Activated CD4-positive, alpha-beta T cell treated with anti-CD3 and anti-CD28 coated beads for 4 hours (primary cell): Measurements from ENCODE around the gene HOXA4.

ENCODE experiments used
- DNase-seq, 2 donors: peaks; one replicate each; pipeline ENCODE4 v3.0.0-alpha.2; 2020

The HOXA4 gene

DNA sequence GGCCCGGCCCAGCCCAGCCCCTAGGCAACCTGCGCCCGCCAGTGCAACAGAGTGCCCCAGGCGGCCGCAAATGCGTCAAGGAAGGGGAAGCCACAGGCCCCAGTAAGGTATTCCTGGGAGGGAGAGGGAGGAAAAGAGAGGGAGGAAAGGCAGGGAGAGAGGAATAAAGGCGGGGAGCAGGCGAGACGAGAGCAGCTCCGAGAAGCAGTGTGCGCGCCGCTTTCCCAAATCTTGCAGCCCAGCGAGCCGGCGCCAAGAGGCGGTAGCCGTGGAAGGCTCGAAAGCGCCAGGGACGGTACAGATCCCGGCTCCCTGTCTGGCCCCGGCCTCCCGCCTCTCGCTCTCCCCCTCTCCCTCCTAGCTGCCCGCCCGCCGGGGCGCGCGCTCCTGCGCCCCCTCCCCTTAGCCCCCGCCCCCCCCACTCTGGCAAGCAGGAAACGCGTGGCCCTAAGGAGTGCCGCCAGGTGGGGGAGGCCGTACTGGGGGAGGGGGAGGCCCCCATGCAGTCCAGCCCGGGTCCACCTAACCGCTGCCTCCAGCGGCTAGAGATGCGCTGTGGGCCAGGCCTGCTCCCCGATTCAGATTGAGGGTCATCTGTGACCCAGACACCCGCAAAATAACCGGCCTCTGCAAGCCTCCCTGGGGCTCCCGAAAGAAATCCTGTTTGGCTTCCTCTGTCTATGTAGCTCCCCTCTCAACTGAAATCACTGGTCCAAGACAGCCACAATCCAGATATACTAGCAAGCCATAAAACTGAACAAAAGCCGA, 39.3 kb upstream of the HOXA4 start:
- DNase-seq: no peak

DNA sequence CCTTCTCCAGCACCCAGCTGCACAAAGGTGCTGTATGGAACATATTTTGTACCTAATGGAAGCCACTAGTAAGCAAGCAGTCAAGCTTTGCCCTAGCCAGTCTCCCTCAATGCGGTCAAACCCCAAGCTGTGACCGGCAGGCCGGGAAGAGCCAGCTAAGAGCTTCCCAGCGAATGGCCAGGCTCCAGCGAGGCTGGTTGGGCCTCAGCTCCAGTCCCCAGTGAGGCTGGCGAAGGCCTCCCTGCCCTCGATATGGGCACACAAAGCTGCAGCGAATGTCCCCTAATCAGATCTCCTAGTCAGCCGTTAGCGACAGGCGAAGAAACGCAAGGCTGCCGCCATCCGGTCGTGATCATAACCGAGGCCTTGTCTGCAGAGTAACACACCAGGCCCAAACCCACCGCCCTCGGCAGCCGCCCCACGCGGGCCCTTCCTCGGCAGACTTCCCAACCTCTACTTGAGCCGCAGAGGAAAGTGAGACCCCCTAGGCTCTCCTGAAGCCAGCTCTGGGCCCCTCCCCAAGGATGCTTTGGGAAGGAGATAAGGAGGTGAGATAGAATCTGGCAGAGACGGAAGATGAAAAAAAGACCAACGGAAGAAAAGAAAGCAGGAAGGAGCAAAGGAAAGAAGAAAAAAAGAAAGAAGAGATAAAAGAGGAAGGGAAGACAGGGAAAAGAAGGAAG, 37.8 kb upstream of the HOXA4 start:
- no peak for DNase-seq

DNA sequence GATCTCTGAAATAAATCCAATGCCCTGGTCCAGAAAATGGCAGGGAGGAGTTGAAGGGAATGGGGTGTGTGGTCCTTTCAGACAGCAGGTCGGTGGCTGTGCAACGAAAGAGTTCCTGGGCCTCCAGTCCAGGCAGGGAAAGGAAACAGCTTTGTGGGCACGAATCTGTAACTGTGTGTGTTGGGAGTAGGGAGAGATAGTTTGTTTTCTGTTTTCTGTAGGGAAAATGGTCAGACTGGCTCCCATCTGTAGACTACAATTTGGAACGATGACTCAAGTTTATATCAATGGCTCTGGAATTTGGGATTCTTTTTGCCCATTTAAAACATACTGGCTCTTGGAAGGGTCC, 37.3 kb upstream of the HOXA4 start:
- DNase-seq: no peak

DNA sequence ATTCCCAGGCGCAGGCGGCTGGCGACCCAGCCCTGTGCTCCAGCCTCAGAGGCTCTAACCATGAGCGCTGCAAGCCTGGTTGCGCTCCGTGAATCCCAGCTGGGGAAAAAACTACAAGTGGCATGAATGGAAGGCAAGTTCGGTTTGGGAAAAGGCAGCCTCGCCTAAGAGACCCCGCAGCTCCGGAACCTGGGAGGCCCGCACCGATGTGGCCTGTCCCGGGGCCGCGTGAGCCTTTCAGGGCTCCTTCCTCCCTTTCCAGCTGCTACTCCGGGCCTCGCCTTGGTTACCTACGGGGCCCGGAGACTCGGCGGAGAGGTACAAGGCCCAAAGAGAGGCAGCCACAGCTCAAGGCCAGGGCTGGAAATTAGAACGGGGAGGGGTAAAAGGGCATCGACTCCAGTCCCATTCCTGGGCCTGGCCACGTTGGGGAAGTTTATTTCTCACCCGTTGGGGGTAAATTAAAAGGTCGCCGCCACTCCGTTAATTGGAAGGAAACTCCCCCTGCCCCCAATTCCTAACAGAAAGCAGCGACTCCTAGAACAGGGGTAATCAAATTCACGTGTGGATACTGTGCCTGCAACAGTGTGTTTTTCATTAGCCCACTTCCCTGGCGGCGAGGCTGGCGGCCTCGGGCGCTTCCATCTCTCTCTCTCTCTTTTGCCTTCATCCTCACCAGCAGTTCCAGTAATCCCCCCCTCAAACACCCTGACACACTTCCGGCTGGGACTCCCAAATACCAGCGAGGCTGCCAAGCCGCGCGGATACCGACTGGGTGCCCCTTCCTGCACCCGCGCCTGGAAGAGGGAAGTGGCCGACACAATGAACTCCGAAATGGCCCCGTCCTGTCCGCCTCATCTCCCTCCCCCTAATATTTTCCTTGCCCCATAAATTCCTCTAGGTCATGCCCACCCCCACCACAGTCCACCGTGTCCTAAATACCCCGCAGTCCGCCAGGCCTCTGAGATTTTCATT, 36.3 kb upstream of the HOXA4 start:
- no peak for DNase-seq

DNA sequence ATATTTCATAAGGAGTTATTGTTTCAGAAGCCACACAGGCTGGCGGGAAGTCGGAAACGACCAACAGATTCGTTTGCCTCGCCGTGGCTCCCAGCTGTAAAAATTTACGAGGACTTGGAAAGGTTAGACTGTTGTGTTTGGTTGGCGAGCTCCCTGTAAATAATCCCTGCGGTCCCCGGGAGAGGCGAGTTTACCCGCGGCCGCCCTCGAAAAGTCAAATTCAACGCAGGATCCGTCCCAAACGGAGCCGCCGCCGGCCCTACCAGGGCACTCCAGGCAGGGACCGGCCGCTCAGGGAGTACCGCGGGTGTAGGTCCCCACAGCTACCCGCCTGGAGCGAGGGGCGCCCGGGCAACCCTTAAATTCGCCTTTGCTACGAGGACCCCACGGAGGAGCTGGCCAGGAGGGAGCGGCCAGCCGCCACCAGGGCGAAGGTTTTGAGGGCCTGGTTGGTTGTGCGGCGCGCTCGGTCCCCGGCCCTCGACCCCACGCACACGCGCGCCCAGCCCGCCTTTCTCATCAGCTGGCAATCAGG, 35.5 kb upstream of the HOXA4 start:
- DNase-seq: no peak

DNA sequence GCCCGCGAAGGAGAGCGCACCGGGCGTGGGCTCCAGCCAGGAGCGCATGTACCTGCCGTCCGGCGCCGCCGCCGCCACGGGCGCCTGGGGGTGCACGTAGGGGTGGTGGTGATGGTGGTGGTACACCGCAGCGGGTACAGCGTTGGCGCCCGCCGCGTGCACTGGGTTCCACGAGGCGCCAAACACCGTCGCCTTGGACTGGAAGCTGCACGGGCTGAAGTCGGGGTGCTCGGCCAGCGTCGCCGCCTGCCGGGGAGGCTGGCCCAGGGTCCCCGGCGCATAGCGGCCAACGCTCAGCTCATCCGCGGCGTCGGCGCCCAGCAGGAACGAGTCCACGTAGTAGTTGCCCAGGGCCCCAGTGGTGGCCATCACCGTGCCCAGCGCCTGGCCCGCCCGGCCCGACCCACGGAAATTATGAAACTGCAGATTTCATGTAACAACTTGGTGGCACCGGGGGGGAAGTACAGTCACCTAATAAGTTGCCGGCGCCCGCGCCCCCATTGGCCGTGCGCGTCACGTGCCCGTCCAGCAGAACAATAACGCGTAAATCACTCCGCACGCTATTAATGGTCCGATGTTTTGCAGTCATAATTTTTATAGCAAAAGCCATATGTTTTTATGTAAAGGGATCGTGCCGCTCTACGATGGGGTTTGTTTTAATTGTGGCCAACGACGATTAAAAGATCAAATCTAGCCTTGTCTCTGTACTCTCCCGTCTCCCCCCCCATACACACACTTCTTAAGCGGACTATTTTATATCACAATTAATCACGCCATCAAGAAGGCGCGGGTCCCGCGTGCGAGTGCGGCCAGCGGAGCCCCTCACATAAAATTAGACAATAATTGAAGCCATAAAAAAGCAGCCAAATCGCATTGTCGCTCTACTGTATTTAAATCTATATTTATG, 34.8 kb upstream of the HOXA4 start, which contains the start of gene HOXA9:
Gene HOXA9, minus strand, starts transcription at position 449 of the 907 bp plus-strand sequence. Its CDS starts 80 bp downstream, at position 369.
- no peak for DNase-seq

DNA sequence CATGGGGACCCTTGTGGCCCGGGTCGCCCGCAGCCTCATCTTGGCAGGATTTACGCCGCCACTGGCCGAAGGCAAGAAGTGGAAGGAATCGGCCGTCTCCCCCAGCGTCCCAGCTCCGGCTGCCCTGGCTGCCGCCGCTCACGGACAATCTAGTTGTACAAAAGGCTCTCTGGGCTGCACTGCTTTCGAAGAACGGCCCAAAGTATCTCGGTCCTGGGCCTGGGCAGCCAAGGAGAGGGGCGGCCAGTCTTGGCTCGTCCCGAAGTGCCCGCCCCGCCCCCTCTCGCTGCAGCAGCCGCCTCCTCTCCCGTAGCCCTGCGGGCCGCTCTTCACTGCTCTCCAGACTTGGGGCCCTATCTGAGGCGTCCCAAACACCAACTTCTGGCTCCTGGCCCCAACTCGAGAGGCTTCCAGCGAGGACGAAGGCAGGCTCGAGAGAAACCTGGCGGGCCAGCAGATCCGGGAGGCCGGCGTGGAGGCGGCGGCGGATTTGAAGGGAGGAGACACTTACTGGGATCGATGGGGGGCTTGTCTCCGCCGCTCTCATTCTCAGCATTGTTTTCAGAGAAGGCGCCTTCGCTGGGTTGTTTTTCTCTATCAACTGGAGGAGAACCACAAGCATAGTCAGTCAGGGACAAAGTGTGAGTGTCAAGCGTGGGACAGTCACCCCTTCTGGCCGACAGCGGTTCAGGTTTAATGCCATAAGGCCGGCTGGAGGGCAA, 34.0 kb upstream of the HOXA4 start:
- no peak for DNase-seq

DNA sequence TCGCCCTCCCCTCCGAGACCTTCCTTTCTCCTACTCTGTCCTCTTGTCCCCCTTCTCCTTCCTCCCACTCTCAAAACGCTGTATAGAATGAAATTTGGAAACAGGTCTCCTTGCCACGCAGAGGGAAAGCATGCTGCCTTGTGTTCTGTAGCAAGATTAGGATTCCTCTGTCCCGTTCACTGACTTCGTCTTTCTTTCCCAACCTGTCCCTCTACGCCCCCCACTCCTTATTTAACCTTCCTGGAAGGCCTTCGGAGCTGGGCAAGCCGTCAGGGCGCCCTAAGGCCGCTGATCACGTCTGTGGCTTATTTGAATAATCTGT, 33.4 kb upstream of the HOXA4 start:
- no peak for DNase-seq

DNA sequence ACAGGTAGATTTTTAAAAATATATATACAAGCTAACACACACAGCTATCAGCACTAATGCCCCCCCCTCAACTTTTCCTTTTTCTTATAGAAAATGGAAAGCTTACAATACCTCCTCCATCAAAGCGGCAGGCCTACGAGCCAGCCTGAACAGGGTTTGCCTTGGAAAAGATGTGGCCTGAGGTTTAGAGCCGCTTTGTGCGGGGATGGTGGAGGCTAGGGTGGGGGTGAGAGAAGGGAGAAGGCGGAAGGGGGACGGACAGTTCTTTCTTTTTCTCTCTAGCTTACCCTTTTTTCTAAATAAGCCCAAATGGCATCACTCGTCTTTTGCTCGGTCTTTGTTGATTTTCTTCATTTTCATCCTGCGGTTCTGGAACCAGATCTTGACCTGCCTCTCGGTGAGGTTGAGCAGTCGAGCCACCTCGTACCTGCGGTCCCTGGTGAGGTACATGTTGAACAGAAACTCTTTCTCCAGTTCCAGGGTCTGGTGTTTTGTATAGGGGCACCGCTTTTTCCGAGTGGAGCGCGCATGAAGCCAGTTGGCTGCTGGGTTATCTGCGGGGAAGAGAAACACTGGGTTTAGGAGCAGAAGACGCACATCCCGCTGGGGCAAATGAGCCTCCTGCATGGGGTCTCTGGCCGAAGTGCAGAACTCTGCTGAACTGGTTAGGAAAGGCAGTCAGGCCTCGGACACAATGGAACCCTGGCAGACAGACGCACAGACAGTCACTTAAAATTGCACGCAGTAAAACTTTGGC, 32.9 kb upstream of the HOXA4 start:
- no peak for DNase-seq

DNA sequence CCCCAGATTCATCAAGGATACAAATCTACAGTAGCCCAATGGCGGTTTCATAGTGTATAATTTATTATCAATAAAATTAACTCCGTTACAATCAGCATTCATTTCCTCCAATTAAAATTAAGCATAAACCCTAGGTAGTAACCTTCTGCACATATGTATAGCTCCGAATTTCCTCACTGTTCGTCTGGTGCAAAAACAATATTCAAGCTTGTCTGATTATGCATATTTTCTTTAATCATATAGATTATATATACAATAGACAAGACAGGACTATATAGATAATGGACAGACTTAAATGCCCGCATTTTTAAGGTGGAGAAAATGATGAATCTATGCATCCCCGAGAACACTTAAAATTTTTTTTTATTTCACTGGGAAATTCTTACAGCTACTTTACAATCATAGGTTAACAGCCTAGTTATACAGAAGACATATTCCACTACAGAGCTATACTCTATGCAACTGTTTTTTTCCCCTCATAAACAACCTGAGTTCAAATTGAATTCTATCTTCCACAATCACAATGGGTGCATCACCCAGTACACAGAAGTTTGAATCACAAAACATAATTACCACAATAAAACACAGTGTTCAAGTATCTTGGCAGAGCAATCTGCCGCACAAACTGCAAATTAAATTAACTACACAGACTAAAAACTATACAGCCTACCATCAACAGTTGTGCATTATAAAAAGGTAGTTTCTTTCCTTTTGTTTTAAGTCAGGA, 32.2 kb upstream of the HOXA4 start:
- DNase-seq: no peak

DNA sequence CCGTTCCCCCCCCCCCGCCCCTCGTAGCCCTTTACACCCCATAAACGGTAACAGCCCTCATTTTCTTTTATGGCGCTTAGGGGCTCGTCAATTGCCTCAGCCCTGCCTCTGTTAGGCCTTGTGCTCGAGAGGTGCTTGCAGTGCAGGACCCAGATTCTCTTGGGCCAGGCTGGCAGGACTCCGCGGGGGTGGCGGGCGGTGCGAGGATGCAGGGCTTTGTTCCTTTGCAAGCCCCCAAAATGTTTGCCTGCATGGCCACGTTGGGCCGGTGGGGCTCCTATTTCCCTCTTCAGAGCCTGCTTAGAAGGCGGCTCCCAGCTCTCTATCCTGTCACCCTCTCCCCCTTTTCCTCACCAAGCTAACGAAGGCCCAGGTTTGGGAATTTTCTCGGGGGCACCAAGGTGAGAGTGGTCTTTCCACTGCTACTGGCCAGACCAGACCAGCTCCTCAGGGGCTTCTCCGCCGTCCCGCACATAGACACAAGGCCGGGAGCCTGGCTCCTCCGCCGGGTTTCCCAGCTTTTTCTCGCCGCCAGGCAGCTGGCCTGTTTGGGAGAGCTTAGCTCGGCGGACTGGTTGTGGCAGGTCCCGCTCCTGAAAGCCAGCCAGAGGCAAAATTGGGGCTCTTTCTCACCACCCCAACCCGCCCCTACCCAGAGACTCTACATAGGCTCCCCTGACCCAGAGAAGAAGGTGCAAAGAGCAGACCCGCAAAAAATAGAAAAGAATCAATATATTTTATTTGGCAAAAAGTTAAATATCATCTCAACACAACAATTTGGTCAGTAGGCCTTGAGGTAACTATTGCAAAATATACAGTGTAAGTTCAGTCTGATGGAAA, 31.4 kb upstream of the HOXA4 start:
- DNase-seq: no peak

DNA sequence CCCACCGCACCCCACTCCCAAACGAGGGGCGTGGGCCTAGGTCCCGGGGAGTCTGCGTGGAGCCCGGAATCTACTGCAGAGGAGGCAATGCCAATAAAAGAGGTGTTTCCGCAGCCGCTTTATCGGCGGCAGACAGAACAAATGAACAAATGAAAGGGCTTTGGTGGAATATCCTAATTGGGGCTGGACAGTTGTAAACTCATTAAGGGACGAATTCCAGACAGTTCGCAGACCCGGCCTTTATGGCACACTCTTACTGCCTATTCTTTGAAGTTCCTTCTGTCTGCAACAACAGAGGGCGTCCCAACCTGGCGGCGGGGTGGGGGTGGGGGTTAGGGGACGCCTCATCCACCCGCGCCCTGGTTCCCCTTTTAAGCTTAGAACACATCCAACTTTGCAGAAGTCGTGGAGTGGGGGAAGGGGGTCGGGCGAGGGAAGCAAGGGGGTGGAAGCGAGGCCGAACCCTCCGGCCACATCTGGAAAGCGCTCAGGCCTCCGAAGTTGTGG, 30.7 kb upstream of the HOXA4 start:
- DNase-seq: no peak

DNA sequence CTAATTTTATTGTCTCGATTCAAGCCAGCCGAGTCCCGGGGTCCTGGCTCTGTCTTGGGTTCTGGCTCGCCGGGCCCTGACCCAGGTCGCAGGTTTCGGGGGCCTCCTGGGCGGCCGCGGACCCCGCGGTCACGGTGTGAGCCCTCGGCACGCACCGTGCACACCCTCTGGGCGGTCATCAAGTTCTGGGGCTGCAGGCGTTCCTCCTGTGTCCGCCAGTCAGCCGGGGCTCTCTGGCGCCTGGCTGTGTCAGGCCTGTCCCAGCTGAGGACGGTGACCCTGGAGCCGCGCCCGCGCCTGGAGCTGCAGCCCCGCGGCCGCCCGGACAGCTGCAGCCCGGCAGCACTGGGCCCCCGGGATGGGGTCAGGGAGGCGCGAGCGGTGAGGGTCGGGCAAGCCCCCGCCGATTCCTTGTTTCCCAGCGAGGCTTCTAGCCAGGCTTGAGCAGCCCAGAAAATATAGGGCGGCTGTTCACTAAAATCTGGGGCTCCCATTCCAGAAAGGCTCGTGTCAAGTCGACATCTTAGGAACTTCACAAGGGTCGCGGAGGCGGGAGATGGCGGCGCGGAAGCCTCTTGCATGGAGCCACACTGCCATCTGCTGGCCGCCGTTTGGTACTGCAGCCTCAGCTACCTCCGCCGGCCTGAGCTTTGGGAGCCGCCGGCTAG, 30.1 kb upstream of the HOXA4 start:
- DNase-seq: peak; percentile 85 to 88

DNA sequence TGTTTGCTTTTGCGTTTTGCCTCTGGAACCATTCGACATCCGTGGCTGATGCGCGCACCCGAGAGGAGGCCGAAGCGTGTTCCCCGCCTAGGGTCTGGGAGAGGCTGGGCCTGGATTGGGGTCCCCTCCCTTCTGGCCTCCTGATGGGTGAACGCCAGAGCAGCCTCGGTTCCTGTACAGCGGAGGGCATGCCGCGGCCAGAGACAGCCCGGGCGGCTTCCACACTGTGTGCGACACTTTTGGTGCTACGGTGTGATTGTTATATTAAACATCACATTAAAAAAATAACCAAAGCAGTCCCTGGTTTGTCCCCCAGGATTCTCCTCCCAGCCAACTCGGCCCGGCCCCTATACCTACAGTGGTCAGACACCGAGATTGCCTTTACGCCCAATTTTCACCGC, 29.6 kb upstream of the HOXA4 start:
- no peak for DNase-seq

DNA sequence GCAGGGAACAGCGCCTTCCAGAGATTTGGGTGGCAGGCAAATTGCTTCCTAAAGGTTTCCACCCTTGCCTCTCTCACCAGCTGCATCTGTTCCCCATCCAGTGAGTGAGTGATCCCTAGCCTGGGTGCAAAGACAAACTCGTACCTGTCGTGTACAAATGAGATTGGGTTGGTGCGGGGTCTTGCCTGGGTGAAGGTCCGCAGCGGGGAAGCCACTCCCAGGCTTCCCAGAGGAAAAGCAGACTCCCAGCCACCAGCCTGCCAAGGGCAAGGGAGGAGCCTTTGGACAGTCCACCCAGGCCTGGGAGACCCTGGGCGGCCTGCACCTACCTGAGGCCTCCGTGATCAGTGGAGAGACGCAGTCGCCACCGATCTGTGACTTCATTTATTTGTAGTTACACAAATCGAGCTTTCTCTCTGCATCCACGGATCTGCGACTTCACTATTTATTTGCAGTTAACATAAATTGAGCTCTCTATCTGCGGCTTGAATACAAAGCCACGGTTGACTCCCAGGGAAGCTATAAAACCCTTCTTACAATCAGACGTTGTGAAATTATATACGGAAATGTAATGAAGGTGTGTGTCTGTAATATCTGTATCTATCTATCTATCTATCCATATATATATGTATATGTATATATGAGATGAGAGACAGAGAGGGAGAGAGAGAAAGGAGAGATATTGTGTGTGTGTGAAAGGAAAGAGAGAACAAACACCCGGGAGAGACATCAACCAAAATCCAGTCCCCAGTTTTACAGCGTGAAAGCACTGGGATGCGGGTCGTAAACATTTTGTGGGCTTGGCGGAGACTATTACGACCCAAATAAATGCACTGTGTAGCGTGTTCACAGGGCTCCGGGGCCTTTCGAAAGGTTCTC, 28.9 kb upstream of the HOXA4 start:
- DNase-seq: no peak

DNA sequence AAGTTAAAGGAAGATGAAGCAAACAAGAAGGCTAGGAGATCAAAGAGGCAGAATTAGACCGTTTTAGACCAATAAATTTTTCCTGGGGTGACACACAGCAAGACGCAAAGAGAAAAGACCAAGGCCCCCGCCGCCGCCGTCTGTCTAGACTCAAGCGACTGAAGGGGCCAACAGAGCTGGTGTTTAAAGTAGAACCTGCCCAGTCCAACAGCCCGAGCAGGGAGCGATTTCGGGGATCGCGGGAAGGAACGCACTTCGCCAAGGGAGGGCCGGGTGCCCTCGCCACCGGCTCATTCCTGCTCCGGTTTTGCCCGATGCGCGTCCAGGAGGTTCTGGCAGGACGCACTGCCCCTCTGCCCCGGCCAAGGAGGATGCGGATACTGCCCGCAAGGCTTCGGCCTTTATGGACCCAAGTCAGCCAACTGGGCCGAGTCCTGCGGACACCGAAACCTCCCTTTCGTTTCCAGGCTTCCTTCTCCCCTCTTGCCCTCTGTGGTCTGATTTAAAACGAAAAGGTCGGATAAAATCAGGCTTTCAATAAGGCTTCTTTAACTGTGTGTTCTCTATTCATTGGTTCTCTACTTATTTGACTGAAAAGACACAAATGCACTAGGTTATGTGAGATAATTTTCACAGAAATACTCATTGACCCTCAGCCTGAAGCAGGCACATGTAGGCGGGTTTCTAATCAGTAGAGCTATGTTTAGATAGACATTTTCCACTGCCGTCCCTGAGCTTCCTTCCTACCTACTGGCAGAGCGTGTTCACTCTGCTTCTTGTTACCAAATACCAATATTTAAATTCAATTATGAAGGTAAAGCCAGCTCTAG, 28.1 kb upstream of the HOXA4 start:
- no peak for DNase-seq
